Uterus (tissue), 4 donors: ENCODE results near the gene MOBP. TPM values are rescaled to one million over a fixed set of nuclear protein-coding genes. Genes with fewer than 3 reads are reported as not detected.

Experiments used
- DNase-seq, 2 donors: peaks; one replicate each; pipeline ENCODE4 v3.0.0-alpha.2; 2019 to 2020
- H3K27ac ChIP-seq, 2 donors: fragments of 200-600 bp; sonication (generic); 1 replicate in 1 of 2; 2 replicates in 1 of 2; pipeline ENCODE4 v1.5.1; 2016 to 2018
- H3K27me3 ChIP-seq, 2 donors: fragments of 200-600 bp; sonication (generic); one replicate each; pipeline ENCODE4 v1.5.1; 2018 to 2019; ENCODE audit warnings: control low read depth in 1 of 2
- H3K36me3 ChIP-seq, 2 donors: fragments of 200-600 bp; sonication (generic); one replicate each; pipeline ENCODE4 v1.5.1; 2019; ENCODE audit warnings: control low read depth in 1 of 2
- H3K4me1 ChIP-seq, 2 donors: fragments of 200-600 bp; sonication (generic); one replicate each; pipeline ENCODE4 v1.5.1; 2018 to 2019; ENCODE audit warnings: control low read depth in 1 of 2
- H3K4me3 ChIP-seq, 2 donors: fragments of 200-600 bp; sonication (generic); 1 replicate in 1 of 2; 2 replicates in 1 of 2; pipeline ENCODE4 v1.5.1; 2018 to 2019; ENCODE audit warnings: mild to moderate bottlenecking in 1 of 2
- H3K9me3 ChIP-seq, 2 donors: fragments of 200-600 bp; sonication (generic); one replicate each; pipeline ENCODE4 v1.5.1; 2019; ENCODE audit warnings: control low read depth in 1 of 2
- CTCF ChIP-seq, 4 experiments: fragments of 200-600 bp in 2 of 4; fragments of 450-650 bp in 2 of 4; sonication (generic) in 2 of 4; IDR thresholded peaks; one replicate each; pipeline ENCODE4 v1.5.1; 2016 to 2019; ENCODE audit warnings: antibody characterized with exemption in 4 of 4, mild to moderate bottlenecking in 2 of 4, moderate library complexity in 1 of 4
- POLR2A ChIP-seq, 2 donors: fragments of 450-650 bp; IDR thresholded peaks; one replicate each; pipeline ENCODE4 v1.6.1; 2016; ENCODE audit warnings: antibody characterized with exemption in 2 of 2, mild to moderate bottlenecking in 1 of 2, moderate library complexity in 1 of 2
- intact Hi-C: fragments of 100-400 bp; cut with DNase I; formaldehyde crosslinking; loops from one replicate; pipeline ENCODE4 v1.15.1; 2023; ENCODE audit warnings: low total_unique reads
- total RNA-seq, 4 donors: library from RNA; depleted of rRNA in 3 of 4; stranded (reverse); fragments of >200 nt in 3 of 4; gene quantifications; one replicate each; pipeline versions ENCODE4 v1.1.0 to v1.2.4, GENCODE V29; 2014 to 2023
- donor health status: DM: yes; HTN: yes; CAD: no.

The MOBP gene
- total RNA-seq, 4 donors from 2014 or later: 0.43 TPM; not detected in 3

GRCh38 chr3:39519103-39519502 lies 51.6 kb downstream of the MOBP start:
- intact Hi-C loops: no loop called here
- H3K27ac ChIP-seq: no peak overlapping the region
- no peak overlapping the region for H3K4me3 ChIP-seq
- no peaks in the 10 kb centered on the region for H3K36me3 ChIP-seq
- no peaks in the 10 kb centered on the region for H3K9me3 ChIP-seq
- no peak for DNase-seq
- TF ChIP-seq POLR2A (IDR thresholded peaks at IDR 0.05) (no peak), CTCF (IDR thresholded peaks at IDR 0.05) (no peak)
- no peaks in the 10 kb centered on the region for H3K27me3 ChIP-seq
- no peaks in the 10 kb centered on the region for H3K4me1 ChIP-seq

- Histone ChIP-seq H3K9me3 (no peaks in the 10 kb centered on the region), H3K4me3 (no peak overlapping the region), H3K27ac (no peak overlapping the region), H3K4me1 (no peaks in the 10 kb centered on the region), H3K36me3 (no peaks in the 10 kb centered on the region), H3K27me3 (no peaks in the 10 kb centered on the region)
- TF ChIP-seq POLR2A (IDR thresholded peaks at IDR 0.05): no peak
- no peak for TF ChIP-seq CTCF (IDR thresholded peaks at IDR 0.05)
- intact Hi-C loops: no loop called here
- DNase-seq: no peak
These were observed 52.2 kb downstream of the MOBP start for GRCh38 chr3:39519554-39520288.

GRCh38 chr3:39521456-39521855 lies 54.0 kb downstream of the MOBP start:
- no peak overlapping the region for H3K4me3 ChIP-seq
- no peak for TF ChIP-seq POLR2A (IDR thresholded peaks at IDR 0.05)
- TF ChIP-seq CTCF (IDR thresholded peaks at IDR 0.05): no peak

GRCh38 chr3:39524107-39524506 lies 56.6 kb downstream of the MOBP start:
- intact Hi-C loops: no loop called here
- no peaks in the 10 kb centered on the region for H3K27me3 ChIP-seq
- H3K27ac ChIP-seq: no peak overlapping the region
- TF ChIP-seq CTCF (IDR thresholded peaks at IDR 0.05): no peak
- H3K9me3 ChIP-seq: no peaks in the 10 kb centered on the region
- H3K36me3 ChIP-seq: no peaks in the 10 kb centered on the region
- H3K4me1 ChIP-seq: no peaks in the 10 kb centered on the region
- no peak overlapping the region for H3K4me3 ChIP-seq
- no peak for DNase-seq

More at GRCh38 chr3:39521456-39521855, 54.0 kb downstream of the MOBP start:
- Histone ChIP-seq H3K27me3 (no peaks in the 10 kb centered on the region), H3K36me3 (no peaks in the 10 kb centered on the region), H3K4me1 (no peaks in the 10 kb centered on the region), H3K9me3 (no peaks in the 10 kb centered on the region), H3K27ac (no peak overlapping the region)
- intact Hi-C loops: no loop called here
- no peak for DNase-seq

- no peak for DNase-seq
- Histone ChIP-seq H3K27ac (no peak overlapping the region), H3K4me3 (no peak overlapping the region), H3K9me3 (no peaks in the 10 kb centered on the region), H3K4me1 (no peaks in the 10 kb centered on the region), H3K27me3 (no peaks in the 10 kb centered on the region), H3K36me3 (no peaks in the 10 kb centered on the region)
- intact Hi-C loops: no loop called here
- no peak for TF ChIP-seq POLR2A (IDR thresholded peaks at IDR 0.05)
These were observed 61.4 kb downstream of the MOBP start for GRCh38 chr3:39528844-39529243.
